ENCODE measurements around the gene RAD51B. TPM values are rescaled to one million over a fixed set of nuclear protein-coding genes. Genes with fewer than 3 reads are reported as not detected.

RAD51B gene
- total RNA-seq, 4 donors from 2014 or later = 19.6 to 39.7 (median 25.4) TPM

DNA sequence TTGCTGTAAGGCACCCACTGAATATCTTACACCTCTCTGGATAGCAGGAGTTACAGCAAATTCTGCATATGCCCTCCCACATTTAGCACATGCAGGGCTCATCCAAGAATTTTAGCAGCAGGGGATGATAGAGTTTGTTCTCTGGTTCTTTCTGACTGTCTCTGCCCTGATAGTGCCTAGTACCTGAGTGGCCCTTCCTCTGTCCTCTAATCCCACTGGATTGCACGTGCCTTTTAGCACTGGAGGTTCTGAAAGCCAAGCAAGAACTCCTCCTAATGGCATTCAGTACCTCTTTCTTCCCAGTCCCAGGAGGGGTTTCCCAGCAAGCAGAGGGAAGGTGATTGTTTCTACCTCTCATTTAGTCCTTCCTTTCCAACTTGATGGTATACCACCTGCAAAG is 566.9 kb downstream of the RAD51B start:
- no peak overlapping the region for H3K4me3 ChIP-seq
- no peak overlapping the region for H3K27ac ChIP-seq

DNA sequence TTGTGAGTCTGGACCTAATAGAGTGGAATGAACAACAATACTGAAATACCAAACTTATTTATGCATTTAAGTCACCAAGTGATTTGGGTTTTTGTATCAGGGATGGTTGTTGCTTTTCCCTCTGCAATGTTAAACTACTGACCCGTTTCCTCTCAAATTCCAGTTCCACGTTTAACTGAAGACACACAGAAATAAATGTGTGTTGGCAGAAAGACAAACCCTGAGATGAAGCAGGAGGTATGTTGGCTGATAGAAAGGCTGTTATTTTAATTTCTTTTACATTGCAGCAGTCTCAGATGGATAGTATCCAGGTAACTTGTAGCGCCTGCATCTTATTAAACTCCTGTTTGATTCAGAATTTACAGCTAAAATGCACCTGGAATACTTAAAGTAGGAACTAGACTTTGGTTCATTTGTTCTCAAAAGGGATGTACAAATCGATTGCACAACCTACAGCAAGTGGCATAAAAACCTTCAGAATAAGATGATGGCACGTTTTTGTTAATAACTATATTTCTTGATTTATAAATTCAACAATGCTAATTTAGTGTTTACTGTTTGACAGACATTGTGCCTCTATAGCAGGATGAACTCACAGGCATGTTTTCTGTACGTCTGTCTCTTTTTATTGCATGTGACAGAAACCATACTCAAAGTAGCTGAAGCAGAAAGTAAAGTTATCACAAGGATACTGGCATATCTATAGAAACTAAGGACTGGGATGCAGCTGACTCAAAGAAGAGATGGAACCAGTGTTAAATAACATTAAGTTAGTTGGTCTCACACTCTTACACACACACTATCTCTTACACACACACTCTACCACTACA is 567.6 kb downstream of the RAD51B start:
- WGBS = 35% methylated on average over 6 of the region's 6 CpGs
- Histone ChIP-seq H3K9me3 (no peaks in the 10 kb centered on the region), H3K4me3 (no peak overlapping the region), H3K27me3 (no peaks in the 10 kb centered on the region), H3K4me1 (peaks cover 45% of the 10 kb centered on the region), H3K27ac (no peak overlapping the region), H3K36me3 (no peaks in the 10 kb centered on the region)
- TF ChIP-seq EP300 (IDR thresholded peaks at IDR 0.05) (no peak), POLR2A (IDR thresholded peaks at IDR 0.05) (no peak), POLR2AphosphoS5 (IDR thresholded peaks at IDR 0.05) (no peak)
- TF ChIP-seq, protein P1, sequence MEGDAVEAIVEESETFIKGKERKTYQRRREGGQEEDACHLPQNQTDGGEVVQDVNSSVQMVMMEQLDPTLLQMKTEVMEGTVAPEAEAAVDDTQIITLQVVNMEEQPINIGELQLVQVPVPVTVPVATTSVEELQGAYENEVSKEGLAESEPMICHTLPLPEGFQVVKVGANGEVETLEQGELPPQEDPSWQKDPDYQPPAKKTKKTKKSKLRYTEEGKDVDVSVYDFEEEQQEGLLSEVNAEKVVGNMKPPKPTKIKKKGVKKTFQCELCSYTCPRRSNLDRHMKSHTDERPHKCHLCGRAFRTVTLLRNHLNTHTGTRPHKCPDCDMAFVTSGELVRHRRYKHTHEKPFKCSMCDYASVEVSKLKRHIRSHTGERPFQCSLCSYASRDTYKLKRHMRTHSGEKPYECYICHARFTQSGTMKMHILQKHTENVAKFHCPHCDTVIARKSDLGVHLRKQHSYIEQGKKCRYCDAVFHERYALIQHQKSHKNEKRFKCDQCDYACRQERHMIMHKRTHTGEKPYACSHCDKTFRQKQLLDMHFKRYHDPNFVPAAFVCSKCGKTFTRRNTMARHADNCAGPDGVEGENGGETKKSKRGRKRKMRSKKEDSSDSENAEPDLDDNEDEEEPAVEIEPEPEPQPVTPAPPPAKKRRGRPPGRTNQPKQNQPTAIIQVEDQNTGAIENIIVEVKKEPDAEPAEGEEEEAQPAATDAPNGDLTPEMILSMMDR (IDR thresholded peaks at IDR 0.05) = no peak
- no peak for DNase-seq (ENCODE audit: low spot score in 2 of 2)

More for the DNA sequence above, 566.9 kb downstream of the RAD51B start:
- Histone ChIP-seq H3K9me3 (no peaks in the 10 kb centered on the region), H3K27me3 (no peaks in the 10 kb centered on the region), H3K4me1 (peaks cover 38% of the 10 kb centered on the region), H3K36me3 (no peaks in the 10 kb centered on the region)
- DNase-seq (ENCODE audit: low spot score in 2 of 2) = no peak
- TF ChIP-seq EP300 (IDR thresholded peaks at IDR 0.05) = no peak
- TF ChIP-seq, protein P1 (IDR thresholded peaks at IDR 0.05) = no peak
- no peak for TF ChIP-seq POLR2A (IDR thresholded peaks at IDR 0.05)
- no peak for TF ChIP-seq POLR2AphosphoS5 (IDR thresholded peaks at IDR 0.05)
- WGBS = 31% methylated on average over 1 of the region's 1 CpG

GRCh38 chr14:68389943-68390342 is 570.4 kb downstream of the RAD51B start:
- Histone ChIP-seq H3K4me3 (no peak overlapping the region), H3K27ac (no peak overlapping the region), H3K27me3 (no peaks in the 10 kb centered on the region), H3K36me3 (no peaks in the 10 kb centered on the region), H3K9me3 (no peaks in the 10 kb centered on the region), H3K4me1 (peaks cover 55% of the 10 kb centered on the region)
- DNase-seq (ENCODE audit: low spot score in 2 of 2) = no peak
- 51% methylated on average over 3 of the region's 3 CpGs for WGBS
- TF ChIP-seq POLR2AphosphoS5 (IDR thresholded peaks at IDR 0.05) = no peak
- no peak for TF ChIP-seq EP300 (IDR thresholded peaks at IDR 0.05)
- TF ChIP-seq, protein P1 (IDR thresholded peaks at IDR 0.05) = no peak
- TF ChIP-seq POLR2A (IDR thresholded peaks at IDR 0.05) = no peak

DNA sequence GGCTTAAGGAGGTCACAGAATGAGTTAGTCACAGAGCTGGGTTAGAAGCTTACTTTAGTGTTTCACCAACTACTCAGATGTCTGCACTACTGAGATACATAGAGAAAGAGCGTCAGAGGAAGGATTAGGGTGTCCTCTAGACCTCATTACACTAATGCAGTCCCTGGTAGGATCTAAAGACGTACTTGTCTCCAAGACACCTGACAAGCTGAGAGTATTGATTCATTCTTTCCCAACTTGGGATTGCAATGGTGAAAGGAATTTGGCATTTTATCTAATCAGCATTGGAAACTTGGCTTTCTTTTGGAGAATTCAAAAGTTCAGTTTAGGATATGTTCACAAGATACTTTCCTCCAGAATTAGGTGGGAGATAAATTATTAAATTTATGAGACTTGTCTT is 571.2 kb downstream of the RAD51B start:
- Histone ChIP-seq H3K4me3 (no peak overlapping the region), H3K4me1 (peaks cover 61% of the 10 kb centered on the region), H3K27ac (peak overlapping the region; percentile 71), H3K36me3 (no peaks in the 10 kb centered on the region), H3K27me3 (no peaks in the 10 kb centered on the region), H3K9me3 (no peaks in the 10 kb centered on the region)
- WGBS = 78% methylated on average over 2 of the region's 2 CpGs
- no peak for DNase-seq (ENCODE audit: low spot score in 2 of 2)
- TF ChIP-seq, protein P1 (IDR thresholded peaks at IDR 0.05) = no peak
- TF ChIP-seq POLR2AphosphoS5 (IDR thresholded peaks at IDR 0.05) = peak in 1 of 3 donors; percentile 8

GRCh38 chr14:68391311-68392014 is 571.9 kb downstream of the RAD51B start:
- no peak for DNase-seq (ENCODE audit: low spot score in 2 of 2)
- H3K4me3 ChIP-seq = no peak overlapping the region
- H3K36me3 ChIP-seq = no peaks in the 10 kb centered on the region
- 73% methylated on average over 4 of the region's 4 CpGs for WGBS
- H3K27ac ChIP-seq = peak overlapping the region; percentile 71
- TF ChIP-seq EP300 (IDR thresholded peaks at IDR 0.05) (no peak), POLR2AphosphoS5 (IDR thresholded peaks at IDR 0.05) (no peak), POLR2A (IDR thresholded peaks at IDR 0.05) (no peak)
- no peaks in the 10 kb centered on the region for H3K9me3 ChIP-seq
- H3K27me3 ChIP-seq = no peaks in the 10 kb centered on the region
- H3K4me1 ChIP-seq = peaks cover 62% of the 10 kb centered on the region
